K562 (cell line): ENCODE data around the gene DCUN1D2. TPM values are rescaled to one million over a fixed set of nuclear protein-coding genes. Genes with fewer than 3 reads are reported as not detected.

Experiments used
- CBX5 ChIP-seq: IDR thresholded peaks from 2 replicates; pipeline ENCODE4 v1.6.1; 2014; ENCODE audit warnings: low read depth, borderline replicate concordance
- ESRRA ChIP-seq: fragments of 450-650 bp; IDR thresholded peaks from 2 replicates; pipeline ENCODE4 v1.6.1; 2014; ENCODE audit warnings: low read depth, mild to moderate bottlenecking, moderate library complexity, borderline replicate concordance
- GATA2 ChIP-seq: sonication (generic); formaldehyde crosslinking; IDR thresholded peaks from 2 replicates; pipeline ENCODE4 v1.4.0; 2020; ENCODE audit warnings: mild to moderate bottlenecking, missing genetic modification reagents
- HEY1 ChIP-seq: fragments of 250-450 bp; sonication (Bioruptor Pico); IDR thresholded peaks from 2 replicates; pipeline ENCODE4 v1.5.0; 2020; ENCODE audit warnings: mild to moderate bottlenecking, moderate library complexity, borderline replicate concordance
- MAFG ChIP-seq: fragments of 450-650 bp; conservative IDR thresholded peaks from 2 replicates; pipeline ENCODE4 v1.6.1; 2016; ENCODE audit warnings: missing genetic modification characterization, missing compliant biosample characterization
- MYBL2 ChIP-seq, 2 experiments: fragments of 450-650 bp in 1 of 2; sonication (generic) in 1 of 2; formaldehyde crosslinking in 1 of 2; IDR thresholded peaks; 2 replicates each; pipeline versions ENCODE4 v1.6.1 to v1.8.1; 2017 to 2022; ENCODE audit warnings: borderline replicate concordance in 1 of 2, inconsistent platforms in 1 of 2, low read depth in 1 of 2, mild to moderate bottlenecking in 1 of 2, missing genetic modification reagents in 1 of 2, moderate library complexity in 1 of 2
- RUNX1 ChIP-seq: sonication (generic); IDR thresholded peaks from 2 replicates; pipeline ENCODE4 v1.6.1; 2016; ENCODE audit warnings: antibody characterized with exemption, low read depth
- SP2 ChIP-seq: IDR thresholded peaks from 2 replicates; pipeline ENCODE4 v1.6.1; 2011; ENCODE audit warnings: mild to moderate bottlenecking, low read depth, low read length, moderate library complexity; ENCODE audit not compliant: poor library complexity, severe bottlenecking; ENCODE audit errors: extremely low read depth
- TCF7 ChIP-seq: sonication (generic); IDR thresholded peaks from 2 replicates; pipeline ENCODE4 v1.6.1; 2016; ENCODE audit warnings: antibody characterized with exemption, borderline replicate concordance
- TEAD4 ChIP-seq, 2 experiments: sonication (generic) in 1 of 2; formaldehyde crosslinking in 1 of 2; IDR thresholded peaks; 2 replicates each; pipeline versions ENCODE4 v1.6.1 to v1.8.0; 2012 to 2022; ENCODE audit warnings: borderline replicate concordance in 1 of 2, inconsistent platforms in 1 of 2, low read length in 1 of 2, mild to moderate bottlenecking in 1 of 2, missing genetic modification reagents in 1 of 2
- U2AF2 ChIP-seq: fragments of 200-400 bp; formaldehyde crosslinking; optimal IDR thresholded peaks from 2 replicates; pipeline ENCODE3; 2017; ENCODE audit warnings: low read depth, mild to moderate bottlenecking, low read length
- ZNF668 ChIP-seq: fragments of 250-450 bp; sonication (Bioruptor Pico); IDR thresholded peaks from 2 replicates; pipeline ENCODE4 v1.8.0; 2022; ENCODE audit warnings: mild to moderate bottlenecking, inconsistent platforms
- ZNF707 ChIP-seq: fragments of 250-450 bp; sonication (Bioruptor Pico); conservative IDR thresholded peaks from 2 replicates; pipeline ENCODE4 v1.8.0; 2022; ENCODE audit warnings: inconsistent platforms, mild to moderate bottlenecking, moderate library complexity
- polyA plus RNA-seq, 8 experiments: library from polyadenylated mRNA; depleted of rRNA in 4 of 8; stranded (reverse) in 5 of 8; unstranded in 3 of 8; fragments of >200 nt; fragmentation: Nextera tagmentation in 2 of 8; fragmentation: Illumina TruSeq in 1 of 8; extraction: Ambion mirVana in 2 of 8; extraction: Trizol in 1 of 8; gene quantifications; 2 replicates each; pipeline versions ENCODE4 v1.2.1 to v1.2.3, GENCODE V29; 2011 to 2014; ENCODE audit warnings: inconsistent platforms in 1 of 8, missing spikeins in 1 of 8
- total RNA-seq, 7 experiments: library from RNA; depleted of rRNA in 6 of 7; stranded (reverse); fragments of >200 nt in 6 of 7; fragmentation: Illumina TruSeq in 2 of 7; extraction: Trizol in 2 of 7; gene quantifications; 2 replicates each; pipeline versions ENCODE4 v1.2.1 to v1.2.3, GENCODE V29; 2011 to 2021; ENCODE audit warnings: low replicate concordance in 1 of 7
- TF ChIP-seq, protein P1 (sequence below): fragments of 450-650 bp; IDR thresholded peaks from 2 replicates; pipeline ENCODE4 v1.6.1; 2014; ENCODE audit warnings: low read depth, mild to moderate bottlenecking, moderate library complexity, borderline replicate concordance
- TF ChIP-seq, protein P2 (sequence below): sonication (generic); formaldehyde crosslinking; IDR thresholded peaks from 2 replicates; pipeline ENCODE4 v1.8.1; 2023; ENCODE audit warnings: missing genetic modification reagents, mild to moderate bottlenecking, borderline replicate concordance
- TF ChIP-seq, protein P3 (sequence below), 2 experiments: fragments of 450-650 bp in 1 of 2; sonication (generic) in 1 of 2; formaldehyde crosslinking; conservative IDR thresholded peaks; 2 replicates each; pipeline versions ENCODE4 v1.4.0 to v1.8.1; 2020 to 2022; ENCODE audit warnings: mild to moderate bottlenecking in 1 of 2, missing genetic modification reagents in 1 of 2
- TF ChIP-seq, protein P4 (sequence below): fragments of 250-450 bp; sonication (Bioruptor Pico); IDR thresholded peaks from 2 replicates; pipeline ENCODE4 v1.5.0; 2020; ENCODE audit warnings: mild to moderate bottlenecking, borderline replicate concordance

Gene DCUN1D2
- total and polyA plus RNA-seq, 9 of the 15 experiments (the other 6 are each of a cell fraction or from before 2014, with no cell fraction given), result 2.1 to 16.8 (median 11.1) TPM

DNA sequence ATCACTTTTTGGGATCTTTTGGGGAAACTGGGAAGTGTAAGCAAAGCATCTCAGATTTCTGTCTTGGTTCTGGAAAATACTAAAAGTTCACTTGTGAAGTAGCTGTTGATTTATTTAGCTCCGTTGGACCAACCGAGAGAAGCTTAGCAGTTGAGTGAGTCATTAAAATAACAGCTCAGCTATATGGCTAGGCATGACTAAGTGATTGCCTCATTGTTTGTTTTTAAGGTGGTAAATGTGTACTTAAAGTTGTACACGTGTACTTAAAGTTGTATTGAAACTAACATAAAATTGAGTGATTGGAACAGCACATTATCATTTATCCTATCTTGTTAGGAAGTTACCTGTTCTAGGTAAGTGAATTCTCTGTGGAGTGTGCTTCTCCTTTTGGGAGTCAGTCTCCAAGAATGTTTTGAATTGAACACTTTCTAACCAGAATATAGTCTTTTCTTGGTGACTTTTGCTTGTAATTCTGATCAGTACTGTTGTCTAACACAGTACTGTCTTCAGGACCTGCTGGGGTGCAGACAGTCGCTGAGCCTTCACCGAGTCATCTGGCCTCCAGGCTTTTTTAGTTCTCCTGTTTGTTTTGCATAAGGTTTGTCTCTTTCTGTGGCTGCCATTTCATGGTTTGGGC, 2.9 kb upstream of the DCUN1D2 start (continued):
- TF ChIP-seq, protein P1, sequence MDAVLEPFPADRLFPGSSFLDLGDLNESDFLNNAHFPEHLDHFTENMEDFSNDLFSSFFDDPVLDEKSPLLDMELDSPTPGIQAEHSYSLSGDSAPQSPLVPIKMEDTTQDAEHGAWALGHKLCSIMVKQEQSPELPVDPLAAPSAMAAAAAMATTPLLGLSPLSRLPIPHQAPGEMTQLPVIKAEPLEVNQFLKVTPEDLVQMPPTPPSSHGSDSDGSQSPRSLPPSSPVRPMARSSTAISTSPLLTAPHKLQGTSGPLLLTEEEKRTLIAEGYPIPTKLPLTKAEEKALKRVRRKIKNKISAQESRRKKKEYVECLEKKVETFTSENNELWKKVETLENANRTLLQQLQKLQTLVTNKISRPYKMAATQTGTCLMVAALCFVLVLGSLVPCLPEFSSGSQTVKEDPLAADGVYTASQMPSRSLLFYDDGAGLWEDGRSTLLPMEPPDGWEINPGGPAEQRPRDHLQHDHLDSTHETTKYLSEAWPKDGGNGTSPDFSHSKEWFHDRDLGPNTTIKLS, result peak; percentile 59; the same call in 1 of the 2 replicates
- peak; percentile 19; the same call in 1 of the 2 replicates for TF ChIP-seq TEAD4 (IDR thresholded peaks at IDR 0.05; ENCODE audit: low read length)
- TF ChIP-seq TEAD4 (CRISPR knock-in tag; IDR thresholded peaks at IDR 0.05; ENCODE audit: borderline replicate concordance), result no peak
- no peak for TF ChIP-seq TCF7
- no peak for TF ChIP-seq ZNF668
- TF ChIP-seq MYBL2 (IDR thresholded peaks at IDR 0.05; ENCODE audit: low read depth), result peak; percentile 13; the same call in 1 of the 2 replicates
- no peak for TF ChIP-seq MYBL2 (CRISPR knock-in tag; IDR thresholded peaks at IDR 0.05; ENCODE audit: borderline replicate concordance)
- no peak for TF ChIP-seq ZNF707 (CRISPR knock-in tag)
- TF ChIP-seq, protein P2, sequence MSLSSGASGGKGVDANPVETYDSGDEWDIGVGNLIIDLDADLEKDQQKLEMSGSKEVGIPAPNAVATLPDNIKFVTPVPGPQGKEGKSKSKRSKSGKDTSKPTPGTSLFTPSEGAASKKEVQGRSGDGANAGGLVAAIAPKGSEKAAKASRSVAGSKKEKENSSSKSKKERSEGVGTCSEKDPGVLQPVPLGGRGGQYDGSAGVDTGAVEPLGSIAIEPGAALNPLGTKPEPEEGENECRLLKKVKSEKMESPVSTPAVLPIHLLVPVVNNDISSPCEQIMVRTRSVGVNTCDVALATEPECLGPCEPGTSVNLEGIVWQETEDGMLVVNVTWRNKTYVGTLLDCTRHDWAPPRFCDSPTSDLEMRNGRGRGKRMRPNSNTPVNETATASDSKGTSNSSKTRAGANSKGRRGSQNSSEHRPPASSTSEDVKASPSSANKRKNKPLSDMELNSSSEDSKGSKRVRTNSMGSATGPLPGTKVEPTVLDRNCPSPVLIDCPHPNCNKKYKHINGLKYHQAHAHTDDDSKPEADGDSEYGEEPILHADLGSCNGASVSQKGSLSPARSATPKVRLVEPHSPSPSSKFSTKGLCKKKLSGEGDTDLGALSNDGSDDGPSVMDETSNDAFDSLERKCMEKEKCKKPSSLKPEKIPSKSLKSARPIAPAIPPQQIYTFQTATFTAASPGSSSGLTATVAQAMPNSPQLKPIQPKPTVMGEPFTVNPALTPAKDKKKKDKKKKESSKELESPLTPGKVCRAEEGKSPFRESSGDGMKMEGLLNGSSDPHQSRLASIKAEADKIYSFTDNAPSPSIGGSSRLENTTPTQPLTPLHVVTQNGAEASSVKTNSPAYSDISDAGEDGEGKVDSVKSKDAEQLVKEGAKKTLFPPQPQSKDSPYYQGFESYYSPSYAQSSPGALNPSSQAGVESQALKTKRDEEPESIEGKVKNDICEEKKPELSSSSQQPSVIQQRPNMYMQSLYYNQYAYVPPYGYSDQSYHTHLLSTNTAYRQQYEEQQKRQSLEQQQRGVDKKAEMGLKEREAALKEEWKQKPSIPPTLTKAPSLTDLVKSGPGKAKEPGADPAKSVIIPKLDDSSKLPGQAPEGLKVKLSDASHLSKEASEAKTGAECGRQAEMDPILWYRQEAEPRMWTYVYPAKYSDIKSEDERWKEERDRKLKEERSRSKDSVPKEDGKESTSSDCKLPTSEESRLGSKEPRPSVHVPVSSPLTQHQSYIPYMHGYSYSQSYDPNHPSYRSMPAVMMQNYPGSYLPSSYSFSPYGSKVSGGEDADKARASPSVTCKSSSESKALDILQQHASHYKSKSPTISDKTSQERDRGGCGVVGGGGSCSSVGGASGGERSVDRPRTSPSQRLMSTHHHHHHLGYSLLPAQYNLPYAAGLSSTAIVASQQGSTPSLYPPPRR, result no peak
- TF ChIP-seq U2AF2, result no peak
- TF ChIP-seq HEY1 (CRISPR knock-in tag), result no peak
- TF ChIP-seq CBX5, result no peak
- TF ChIP-seq, protein P3, sequence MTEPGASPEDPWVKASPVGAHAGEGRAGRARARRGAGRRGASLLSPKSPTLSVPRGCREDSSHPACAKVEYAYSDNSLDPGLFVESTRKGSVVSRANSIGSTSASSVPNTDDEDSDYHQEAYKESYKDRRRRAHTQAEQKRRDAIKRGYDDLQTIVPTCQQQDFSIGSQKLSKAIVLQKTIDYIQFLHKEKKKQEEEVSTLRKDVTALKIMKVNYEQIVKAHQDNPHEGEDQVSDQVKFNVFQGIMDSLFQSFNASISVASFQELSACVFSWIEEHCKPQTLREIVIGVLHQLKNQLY (CRISPR knock-in tag; conservative IDR thresholded peaks at IDR 0.05), result no peak
- TF ChIP-seq SP2, result no peak
- TF ChIP-seq, protein P4, sequence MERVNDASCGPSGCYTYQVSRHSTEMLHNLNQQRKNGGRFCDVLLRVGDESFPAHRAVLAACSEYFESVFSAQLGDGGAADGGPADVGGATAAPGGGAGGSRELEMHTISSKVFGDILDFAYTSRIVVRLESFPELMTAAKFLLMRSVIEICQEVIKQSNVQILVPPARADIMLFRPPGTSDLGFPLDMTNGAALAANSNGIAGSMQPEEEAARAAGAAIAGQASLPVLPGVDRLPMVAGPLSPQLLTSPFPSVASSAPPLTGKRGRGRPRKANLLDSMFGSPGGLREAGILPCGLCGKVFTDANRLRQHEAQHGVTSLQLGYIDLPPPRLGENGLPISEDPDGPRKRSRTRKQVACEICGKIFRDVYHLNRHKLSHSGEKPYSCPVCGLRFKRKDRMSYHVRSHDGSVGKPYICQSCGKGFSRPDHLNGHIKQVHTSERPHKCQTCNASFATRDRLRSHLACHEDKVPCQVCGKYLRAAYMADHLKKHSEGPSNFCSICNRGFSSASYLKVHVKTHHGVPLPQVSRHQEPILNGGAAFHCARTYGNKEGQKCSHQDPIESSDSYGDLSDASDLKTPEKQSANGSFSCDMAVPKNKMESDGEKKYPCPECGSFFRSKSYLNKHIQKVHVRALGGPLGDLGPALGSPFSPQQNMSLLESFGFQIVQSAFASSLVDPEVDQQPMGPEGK (CRISPR knock-in tag), result no peak
- peak; percentile 75 for TF ChIP-seq MAFG (tag)
- TF ChIP-seq RUNX1, result no peak
- TF ChIP-seq ESRRA, result no peak
- no peak for TF ChIP-seq GATA2 (CRISPR knock-in tag)
